ENCODE data around the gene DGKG.

DGKG gene

DNA sequence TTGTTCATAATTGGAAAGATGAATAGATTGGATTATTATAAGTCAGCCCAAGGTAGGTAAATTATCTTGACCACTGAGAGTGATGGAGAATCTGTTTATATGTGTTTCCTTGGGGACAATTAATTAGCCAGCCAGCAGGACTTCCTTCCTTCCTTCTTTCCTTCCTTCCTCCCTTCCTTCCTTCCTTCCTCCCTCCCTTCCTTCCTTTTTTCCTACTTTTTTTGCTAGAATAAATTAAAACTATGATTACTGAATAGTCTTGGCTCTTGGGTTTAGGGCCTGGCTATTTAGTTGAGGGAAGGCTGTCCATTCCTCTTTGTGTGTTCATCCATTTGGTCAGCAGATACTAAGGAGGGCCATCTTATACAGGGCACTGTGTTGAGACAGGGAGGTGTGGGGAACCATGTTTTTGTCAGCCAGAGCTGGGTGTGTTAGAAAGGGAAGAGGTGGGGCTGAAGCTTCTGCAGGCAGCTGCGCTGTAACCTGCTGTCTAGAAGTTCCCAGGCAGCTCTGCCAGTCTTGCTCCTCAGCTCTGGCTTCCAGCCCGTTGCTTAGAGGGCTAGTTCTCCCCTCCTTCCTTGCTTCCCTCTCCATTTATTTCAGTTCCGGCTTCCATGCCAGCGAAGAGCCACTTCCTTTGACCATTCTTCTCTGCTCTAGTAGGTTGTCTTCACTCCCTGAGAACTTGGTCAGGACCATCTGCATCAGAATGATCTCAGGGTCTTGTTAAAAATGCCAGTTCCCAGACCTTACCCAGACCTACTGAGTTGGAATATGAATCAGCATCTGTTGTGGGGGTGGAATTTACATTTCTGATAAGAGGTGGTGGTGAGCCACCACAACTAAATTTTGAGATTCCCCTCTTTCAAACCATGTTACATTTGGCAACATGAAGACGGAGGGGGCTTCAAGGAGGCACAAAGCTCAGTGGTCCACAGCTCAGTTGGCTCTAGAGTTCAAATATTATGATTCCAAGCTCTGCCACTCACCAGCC is 113.9 kb downstream of the DGKG start:
- DNase-seq = no peak

GRCh38 chr3:186246941-186247340 is 115.1 kb downstream of the DGKG start:
- no peak overlapping the region for H3K23ac ChIP-seq (ENCODE audit: low read length)
- no peak overlapping the region for H3K18ac ChIP-seq (ENCODE audit: low read length)
- no peak overlapping the region for H2AK5ac ChIP-seq (ENCODE audit: low read length)
- no peak overlapping the region for H3K27ac ChIP-seq (ENCODE audit: low read depth, low read length)
- no peak overlapping the region for H3K4me3 ChIP-seq (ENCODE audit: low read depth, low read length)
- no peak overlapping the region for H2BK5ac ChIP-seq (ENCODE audit: low read depth, low read length, poor library complexity)
- no peak overlapping the region for H2BK12ac ChIP-seq (ENCODE audit: low read length)
- H2AFZ ChIP-seq (ENCODE audit: insufficient read depth, low read length, poor library complexity) = no peak overlapping the region
- no peaks in the 10 kb centered on the region for H3K79me1 ChIP-seq (ENCODE audit: low read length)
- no peaks in the 10 kb centered on the region for H3K27me3 ChIP-seq (ENCODE audit: insufficient read depth, low read length)
- H2BK120ac ChIP-seq (ENCODE audit: insufficient read depth, low read length, poor library complexity) = no peak overlapping the region
- no peak overlapping the region for H4K91ac ChIP-seq (ENCODE audit: low read depth, low read length)
- H3K4me2 ChIP-seq (ENCODE audit: low read length) = no peak overlapping the region
- no peak overlapping the region for H3K4ac ChIP-seq (ENCODE audit: low read depth, low read length)
- H3K36me3 ChIP-seq (ENCODE audit: control insufficient read depth in 1 of 2, insufficient read depth in 2 of 2, low read length in 2 of 2) = no peaks in the 10 kb centered on the region
- no peak overlapping the region for H4K12ac ChIP-seq (ENCODE audit: low read depth, low read length)
- no peak overlapping the region for H4K8ac ChIP-seq (ENCODE audit: low read depth, low read length)
- WGBS (ENCODE audit: extremely low coverage, insufficient coverage, insufficient read length) = no CpG with 5 or more reads among the region's 2 CpGs
- no peaks in the 10 kb centered on the region for H3K9me3 ChIP-seq (ENCODE audit: insufficient read depth, low read depth, low read length)
- no peaks in the 10 kb centered on the region for H3K4me1 ChIP-seq (ENCODE audit: control insufficient read depth in 1 of 2, insufficient read depth in 2 of 2, low read length in 2 of 2)
- no peak overlapping the region for H3K9ac ChIP-seq (ENCODE audit: low read length)
- H3K79me2 ChIP-seq (ENCODE audit: control insufficient read depth, insufficient read depth, low read length, poor library complexity) = no peaks in the 10 kb centered on the region
- H3K14ac ChIP-seq (ENCODE audit: low read length) = no peak overlapping the region
- DNase-seq = peak in 1 of 2 donors; percentile 25

More for the DNA sequence above, 113.9 kb downstream of the DGKG start:
- Histone ChIP-seq H3K9me3 (ENCODE audit: insufficient read depth, low read depth, low read length) (no peaks in the 10 kb centered on the region), H3K23ac (ENCODE audit: low read length) (no peak overlapping the region), H4K12ac (ENCODE audit: low read depth, low read length) (no peak overlapping the region), H3K79me2 (ENCODE audit: control insufficient read depth, insufficient read depth, low read length, poor library complexity) (no peaks in the 10 kb centered on the region), H3K4ac (ENCODE audit: low read depth, low read length) (no peak overlapping the region), H3K18ac (ENCODE audit: low read length) (no peak overlapping the region), H2BK120ac (ENCODE audit: insufficient read depth, low read length, poor library complexity) (no peak overlapping the region), H3K36me3 (ENCODE audit: control insufficient read depth in 1 of 2, insufficient read depth in 2 of 2, low read length in 2 of 2) (no peaks in the 10 kb centered on the region), H2AK5ac (ENCODE audit: low read length) (no peak overlapping the region), H3K27ac (ENCODE audit: low read depth, low read length) (no peak overlapping the region), H4K8ac (ENCODE audit: low read depth, low read length) (no peak overlapping the region), H3K4me2 (ENCODE audit: low read length) (no peak overlapping the region), H3K4me3 (ENCODE audit: low read depth, low read length) (no peak overlapping the region), H3K4me1 (ENCODE audit: control insufficient read depth in 1 of 2, insufficient read depth in 2 of 2, low read length in 2 of 2) (no peaks in the 10 kb centered on the region), H3K27me3 (ENCODE audit: insufficient read depth, low read length) (no peaks in the 10 kb centered on the region), H2AFZ (ENCODE audit: insufficient read depth, low read length, poor library complexity) (no peak overlapping the region), H3K14ac (ENCODE audit: low read length) (no peak overlapping the region), H4K91ac (ENCODE audit: low read depth, low read length) (no peak overlapping the region), H3K79me1 (ENCODE audit: low read length) (no peaks in the 10 kb centered on the region), H2BK12ac (ENCODE audit: low read length) (no peak overlapping the region), H2BK5ac (ENCODE audit: low read depth, low read length, poor library complexity) (no peak overlapping the region), H3K9ac (ENCODE audit: low read length) (no peak overlapping the region)
- WGBS (ENCODE audit: extremely low coverage, insufficient coverage, insufficient read length) = no CpG with 5 or more reads among the region's 5 CpGs

DNA sequence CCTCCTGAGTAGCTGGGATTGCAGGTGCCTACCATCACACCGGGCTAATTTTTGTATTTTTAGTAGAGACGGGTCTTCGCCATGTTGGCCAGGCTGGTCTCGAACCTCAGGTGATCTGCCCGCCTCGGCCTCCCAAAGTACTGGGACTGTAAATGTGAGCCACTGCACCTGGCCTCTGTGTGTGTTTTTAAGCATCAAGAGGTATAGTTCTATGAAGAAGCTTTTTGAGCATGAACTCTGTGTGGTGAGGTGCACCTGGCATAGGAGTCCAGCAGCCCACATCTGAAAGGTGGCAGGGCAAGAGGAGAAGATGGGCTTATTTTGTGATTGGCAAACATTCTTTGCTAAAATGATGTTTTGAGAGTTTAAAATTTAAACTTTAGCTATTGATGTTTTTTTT is 118.0 kb downstream of the DGKG start:
- Histone ChIP-seq H3K4me2 (ENCODE audit: low read length) (no peak overlapping the region), H3K14ac (ENCODE audit: low read length) (no peak overlapping the region), H2AFZ (ENCODE audit: insufficient read depth, low read length, poor library complexity) (no peak overlapping the region), H3K18ac (ENCODE audit: low read length) (no peak overlapping the region), H3K4ac (ENCODE audit: low read depth, low read length) (no peak overlapping the region), H3K23ac (ENCODE audit: low read length) (no peak overlapping the region), H4K12ac (ENCODE audit: low read depth, low read length) (no peak overlapping the region), H3K36me3 (ENCODE audit: control insufficient read depth in 1 of 2, insufficient read depth in 2 of 2, low read length in 2 of 2) (no peaks in the 10 kb centered on the region), H3K4me1 (ENCODE audit: control insufficient read depth in 1 of 2, insufficient read depth in 2 of 2, low read length in 2 of 2) (no peaks in the 10 kb centered on the region), H3K9me3 (ENCODE audit: insufficient read depth, low read depth, low read length) (no peaks in the 10 kb centered on the region), H2BK12ac (ENCODE audit: low read length) (no peak overlapping the region), H3K27ac (ENCODE audit: low read depth, low read length) (no peak overlapping the region), H2BK120ac (ENCODE audit: insufficient read depth, low read length, poor library complexity) (no peak overlapping the region), H3K9ac (ENCODE audit: low read length) (no peak overlapping the region), H3K79me2 (ENCODE audit: control insufficient read depth, insufficient read depth, low read length, poor library complexity) (no peaks in the 10 kb centered on the region), H3K27me3 (ENCODE audit: insufficient read depth, low read length) (no peaks in the 10 kb centered on the region), H2AK5ac (ENCODE audit: low read length) (no peak overlapping the region), H3K4me3 (ENCODE audit: low read depth, low read length) (no peak overlapping the region), H4K91ac (ENCODE audit: low read depth, low read length) (no peak overlapping the region), H3K79me1 (ENCODE audit: low read length) (no peaks in the 10 kb centered on the region), H2BK5ac (ENCODE audit: low read depth, low read length, poor library complexity) (no peak overlapping the region), H4K8ac (ENCODE audit: low read depth, low read length) (no peak overlapping the region)
- DNase-seq = no peak
- WGBS (ENCODE audit: extremely low coverage, insufficient coverage, insufficient read length) = no CpG with 5 or more reads among the region's 6 CpGs

DNA sequence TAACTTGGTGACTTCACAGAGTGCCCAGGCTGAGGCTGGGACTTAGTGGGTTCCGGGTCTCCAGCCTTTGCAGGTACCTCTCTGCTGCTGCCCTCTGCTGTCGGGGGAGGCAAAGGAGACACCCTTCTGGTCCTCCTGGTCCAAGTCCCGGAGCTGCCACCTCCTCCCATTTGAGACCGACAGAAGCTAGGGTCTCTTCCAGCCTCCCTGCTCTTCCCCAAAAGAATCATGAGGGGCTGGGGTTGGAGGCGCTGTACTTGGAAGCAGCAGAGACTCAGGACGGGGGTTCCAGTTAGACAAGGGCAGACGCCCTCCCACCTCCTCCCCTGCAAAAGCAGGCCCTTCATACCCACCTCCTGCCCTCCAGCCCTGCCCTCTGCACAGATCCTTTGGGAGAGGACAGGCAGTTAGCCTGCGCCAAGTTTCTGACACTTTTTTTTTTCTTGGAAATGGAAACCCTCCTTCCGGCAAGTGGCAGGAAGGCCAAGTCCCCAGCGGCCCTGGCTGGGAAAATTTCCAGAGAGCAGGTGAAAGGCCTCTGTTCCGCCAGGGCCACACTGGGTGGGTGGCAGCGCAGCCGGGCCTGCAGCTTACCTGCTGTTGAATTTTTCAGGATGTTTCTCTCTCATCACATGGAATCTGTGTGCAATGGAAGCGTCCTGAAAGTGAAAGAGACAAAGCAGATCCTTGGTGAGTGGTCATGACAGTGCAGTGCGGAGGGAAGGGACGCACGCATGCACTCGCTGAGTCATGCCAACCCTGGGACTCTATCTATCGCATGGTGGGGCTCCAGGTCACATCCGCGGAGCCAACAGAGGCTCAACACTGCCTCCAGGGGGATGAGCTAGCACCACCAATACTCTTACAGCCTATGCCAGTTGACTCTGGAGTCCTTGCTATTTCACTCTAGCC is 119.9 kb downstream of the DGKG start:
- no CpG with 5 or more reads among the region's 21 CpGs for WGBS (ENCODE audit: extremely low coverage, insufficient coverage, insufficient read length)
- no peaks in the 10 kb centered on the region for H3K79me1 ChIP-seq (ENCODE audit: low read length)
- H2AFZ ChIP-seq (ENCODE audit: insufficient read depth, low read length, poor library complexity) = no peak overlapping the region
- H3K4me1 ChIP-seq (ENCODE audit: control insufficient read depth in 1 of 2, insufficient read depth in 2 of 2, low read length in 2 of 2) = no peaks in the 10 kb centered on the region
- no peak overlapping the region for H4K8ac ChIP-seq (ENCODE audit: low read depth, low read length)
- no peak overlapping the region for H2BK12ac ChIP-seq (ENCODE audit: low read length)
- no peak overlapping the region for H3K4me3 ChIP-seq (ENCODE audit: low read depth, low read length)
- H2AK5ac ChIP-seq (ENCODE audit: low read length) = no peak overlapping the region
- H3K23ac ChIP-seq (ENCODE audit: low read length) = no peak overlapping the region
- H3K9ac ChIP-seq (ENCODE audit: low read length) = no peak overlapping the region
- peak; percentile 38 to 61 for DNase-seq
- H3K4ac ChIP-seq (ENCODE audit: low read depth, low read length) = no peak overlapping the region
- H3K36me3 ChIP-seq (ENCODE audit: control insufficient read depth in 1 of 2, insufficient read depth in 2 of 2, low read length in 2 of 2) = no peaks in the 10 kb centered on the region
- no peak overlapping the region for H2BK5ac ChIP-seq (ENCODE audit: low read depth, low read length, poor library complexity)
- no peaks in the 10 kb centered on the region for H3K79me2 ChIP-seq (ENCODE audit: control insufficient read depth, insufficient read depth, low read length, poor library complexity)
- no peak overlapping the region for H3K14ac ChIP-seq (ENCODE audit: low read length)
- no peaks in the 10 kb centered on the region for H3K27me3 ChIP-seq (ENCODE audit: insufficient read depth, low read length)
- no peak overlapping the region for H4K91ac ChIP-seq (ENCODE audit: low read depth, low read length)
- H3K4me2 ChIP-seq (ENCODE audit: low read length) = no peak overlapping the region
- H4K12ac ChIP-seq (ENCODE audit: low read depth, low read length) = no peak overlapping the region
- H3K9me3 ChIP-seq (ENCODE audit: insufficient read depth, low read depth, low read length) = no peaks in the 10 kb centered on the region
- no peak overlapping the region for H3K27ac ChIP-seq (ENCODE audit: low read depth, low read length)
- no peak overlapping the region for H2BK120ac ChIP-seq (ENCODE audit: insufficient read depth, low read length, poor library complexity)
- H3K18ac ChIP-seq (ENCODE audit: low read length) = no peak overlapping the region
